ENCODE results near the gene TMEM18. TPM values are rescaled to one million over a fixed set of nuclear protein-coding genes. Genes with fewer than 3 reads are reported as not detected.

TMEM18 gene
- total and polyA plus RNA-seq, 4 donors, result 17.8 to 26.2 (median 22.0) TPM

DNA sequence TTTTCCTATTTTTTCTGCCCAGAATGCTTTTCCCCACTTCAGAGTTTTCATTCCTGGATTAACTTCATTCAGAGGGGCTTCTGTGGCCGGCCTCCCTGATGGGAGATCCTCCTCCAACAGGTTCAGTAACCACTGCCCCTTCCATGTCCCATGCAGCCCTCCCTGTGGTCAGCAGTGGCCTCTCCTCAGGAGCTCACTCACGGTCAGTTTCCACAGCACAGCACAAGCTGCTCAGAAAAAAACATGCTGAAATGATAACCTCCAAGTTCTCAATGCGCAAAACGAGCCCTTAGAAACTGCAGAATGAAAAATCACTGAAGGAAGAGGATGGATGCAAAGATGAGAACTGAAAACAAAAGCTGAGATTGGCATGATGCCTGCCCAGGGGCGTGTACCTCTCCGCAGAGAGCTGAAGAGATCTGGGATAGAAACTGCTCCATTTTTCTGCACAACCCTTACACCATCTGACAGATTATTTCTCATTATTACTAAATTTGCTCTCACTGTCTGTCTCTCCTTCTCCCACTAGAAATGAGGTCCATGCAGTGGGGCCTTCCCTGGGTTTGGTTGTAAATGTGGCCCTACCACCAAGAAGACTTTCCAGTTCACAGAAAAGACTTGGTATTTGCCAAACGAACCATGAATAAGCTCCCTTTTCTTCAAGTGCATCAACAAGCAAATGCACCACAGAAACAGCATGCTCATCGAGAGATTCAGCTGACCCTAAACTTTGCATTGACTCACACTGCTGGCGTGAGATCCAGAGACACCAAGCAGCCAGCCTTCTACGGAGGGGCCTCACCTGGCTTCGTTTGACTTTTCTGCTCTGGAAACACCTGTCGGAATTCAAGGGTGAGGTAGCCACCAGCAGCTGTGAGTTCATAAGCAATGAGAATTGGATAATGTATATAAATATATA lies 51.5 kb downstream of the TMEM18 start:
- H3K27me3 ChIP-seq (ENCODE audit: control insufficient read depth in 1 of 2, insufficient read depth in 2 of 2, low read length in 1 of 2), result no peaks in the 10 kb centered on the region
- no peak overlapping the region for H3K4me3 ChIP-seq (ENCODE audit: low read length in 2 of 2)
- DNase-seq (no peak), ATAC-seq (ENCODE audit: low FRiP score) (no peak)
- H3K36me3 ChIP-seq (ENCODE audit: control insufficient read depth in 1 of 2, insufficient read depth in 2 of 2, low read length in 1 of 2), result no peaks in the 10 kb centered on the region
- no peaks in the 10 kb centered on the region for H3K4me1 ChIP-seq (ENCODE audit: control insufficient read depth in 1 of 2, insufficient read depth in 2 of 2, low read length in 2 of 2)
- intact Hi-C loops (cut with DNase I), result no loop called here
- H3K27ac ChIP-seq (ENCODE audit: low read depth in 1 of 2, low read length in 2 of 2), result no peak overlapping the region
- H3K9me3 ChIP-seq (ENCODE audit: control insufficient read depth, low read length), result no peaks in the 10 kb centered on the region
- WGBS, 2 donors, result 80 to 81% methylated on average over 12 of the region's 12 CpGs

GRCh38 chr2:624551-625347 lies 52.5 kb downstream of the TMEM18 start:
- 82 to 87% methylated on average over 11 of the region's 11 CpGs for WGBS, 2 donors
- ATAC-seq (ENCODE audit: low FRiP score) (no peak), DNase-seq (no peak)
- no peak overlapping the region for H3K27ac ChIP-seq (ENCODE audit: low read depth in 1 of 2, low read length in 2 of 2)
- intact Hi-C loops (cut with DNase I), result no loop called here
- no peaks in the 10 kb centered on the region for H3K4me1 ChIP-seq (ENCODE audit: control insufficient read depth in 1 of 2, insufficient read depth in 2 of 2, low read length in 2 of 2)
- no peaks in the 10 kb centered on the region for H3K9me3 ChIP-seq (ENCODE audit: control insufficient read depth, low read length)
- H3K4me3 ChIP-seq (ENCODE audit: low read length in 2 of 2), result no peak overlapping the region
- no peaks in the 10 kb centered on the region for H3K27me3 ChIP-seq (ENCODE audit: control insufficient read depth in 1 of 2, insufficient read depth in 2 of 2, low read length in 1 of 2)
- no peaks in the 10 kb centered on the region for H3K36me3 ChIP-seq (ENCODE audit: control insufficient read depth in 1 of 2, insufficient read depth in 2 of 2, low read length in 1 of 2)

GRCh38 chr2:624096-624495 lies 53.1 kb downstream of the TMEM18 start:
- H3K9me3 ChIP-seq (ENCODE audit: control insufficient read depth, low read length), result peaks cover 1% of the 10 kb centered on the region
- H3K4me3 ChIP-seq (ENCODE audit: low read length in 2 of 2), result no peak overlapping the region
- DNase-seq (no peak), ATAC-seq (ENCODE audit: low FRiP score) (no peak)
- WGBS, 2 donors, result 82 to 93% methylated on average over 10 of the region's 10 CpGs
- intact Hi-C loops (cut with DNase I), result no loop called here
- H3K4me1 ChIP-seq (ENCODE audit: control insufficient read depth in 1 of 2, insufficient read depth in 2 of 2, low read length in 2 of 2), result no peaks in the 10 kb centered on the region
- no peak overlapping the region for H3K27ac ChIP-seq (ENCODE audit: low read depth in 1 of 2, low read length in 2 of 2)
- H3K36me3 ChIP-seq (ENCODE audit: control insufficient read depth in 1 of 2, insufficient read depth in 2 of 2, low read length in 1 of 2), result no peaks in the 10 kb centered on the region
- H3K27me3 ChIP-seq (ENCODE audit: control insufficient read depth in 1 of 2, insufficient read depth in 2 of 2, low read length in 1 of 2), result no peaks in the 10 kb centered on the region

DNA sequence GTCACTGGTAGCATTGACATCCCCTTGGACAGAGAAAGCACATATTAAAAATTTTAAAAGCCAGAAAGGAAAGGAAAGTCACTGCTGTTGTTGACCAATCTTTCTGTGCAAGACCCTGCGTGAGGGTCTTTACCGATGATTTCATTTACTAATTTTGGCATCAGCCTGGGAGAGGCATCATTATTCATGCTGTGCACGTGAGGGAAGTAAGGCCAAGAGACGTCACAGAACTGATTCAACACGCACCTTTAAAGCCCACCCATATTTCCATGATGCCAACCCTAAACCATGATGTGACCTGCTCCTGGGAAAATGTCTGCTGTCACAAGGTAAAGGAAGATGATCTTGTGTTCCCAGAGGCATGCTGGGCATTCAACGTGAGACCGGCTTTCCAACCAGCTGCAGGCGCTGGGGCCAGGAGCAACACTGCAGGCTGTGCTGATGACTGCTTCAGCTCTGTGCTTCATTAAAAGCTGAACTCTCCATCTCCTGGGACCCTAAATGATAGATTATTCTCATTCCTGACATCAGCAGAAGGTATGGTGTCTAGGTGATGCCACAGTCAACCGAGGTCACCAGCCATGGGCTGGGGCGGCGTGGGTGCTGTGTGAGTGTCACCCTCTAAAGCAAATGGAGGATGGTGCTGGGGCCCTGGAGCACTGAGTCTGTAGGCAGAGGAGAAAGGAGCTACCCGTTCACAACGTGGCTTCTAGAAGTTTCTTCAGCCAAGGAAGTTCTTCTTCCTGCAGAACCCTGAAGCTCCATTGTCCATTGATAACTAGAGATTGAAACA lies 53.9 kb downstream of the TMEM18 start:
- Histone ChIP-seq H3K36me3 (ENCODE audit: control insufficient read depth in 1 of 2, insufficient read depth in 2 of 2, low read length in 1 of 2) (no peaks in the 10 kb centered on the region), H3K9me3 (ENCODE audit: control insufficient read depth, low read length) (peaks cover 3% of the 10 kb centered on the region), H3K4me1 (ENCODE audit: control insufficient read depth in 1 of 2, insufficient read depth in 2 of 2, low read length in 2 of 2) (no peaks in the 10 kb centered on the region), H3K4me3 (ENCODE audit: low read length in 2 of 2) (no peak overlapping the region), H3K27me3 (ENCODE audit: control insufficient read depth in 1 of 2, insufficient read depth in 2 of 2, low read length in 1 of 2) (no peaks in the 10 kb centered on the region), H3K27ac (ENCODE audit: low read depth in 1 of 2, low read length in 2 of 2) (no peak overlapping the region)
- intact Hi-C loops (cut with DNase I), result no loop called here
- WGBS, 2 donors, result 88 to 92% methylated on average over 13 of the region's 13 CpGs
- ATAC-seq (ENCODE audit: low FRiP score), result no peak
- no peak for DNase-seq

DNA sequence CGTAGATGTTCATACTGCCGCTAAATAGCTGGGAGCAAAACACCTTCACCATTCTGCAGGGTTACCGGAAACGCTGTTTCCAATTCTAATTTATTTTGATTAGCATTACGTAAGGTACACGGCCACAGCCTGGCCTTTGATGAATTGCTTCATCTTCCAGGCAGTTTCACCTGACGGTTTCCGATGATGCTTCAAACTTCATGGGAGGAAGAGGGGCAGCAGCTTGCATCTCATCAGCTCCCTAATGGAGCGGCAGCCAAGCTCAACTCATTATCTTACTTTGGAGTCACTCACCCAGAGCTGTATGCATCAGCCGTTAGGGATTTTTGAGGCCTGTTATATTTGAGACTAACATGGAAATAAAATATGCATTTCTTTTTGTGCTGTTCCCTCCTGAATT lies 54.8 kb downstream of the TMEM18 start:
- peaks cover 4% of the 10 kb centered on the region for H3K9me3 ChIP-seq (ENCODE audit: control insufficient read depth, low read length)
- no peaks in the 10 kb centered on the region for H3K36me3 ChIP-seq (ENCODE audit: control insufficient read depth in 1 of 2, insufficient read depth in 2 of 2, low read length in 1 of 2)
- WGBS, 2 donors, result 84 to 86% methylated on average over 10 of the region's 10 CpGs
- ATAC-seq (ENCODE audit: low FRiP score), result no peak
- H3K4me1 ChIP-seq (ENCODE audit: control insufficient read depth in 1 of 2, insufficient read depth in 2 of 2, low read length in 2 of 2), result no peaks in the 10 kb centered on the region
- intact Hi-C loops (cut with DNase I), result no loop called here
- H3K27me3 ChIP-seq (ENCODE audit: control insufficient read depth in 1 of 2, insufficient read depth in 2 of 2, low read length in 1 of 2), result no peaks in the 10 kb centered on the region
- no peak for DNase-seq
- no peak overlapping the region for H3K4me3 ChIP-seq (ENCODE audit: low read length in 2 of 2)
- no peak overlapping the region for H3K27ac ChIP-seq (ENCODE audit: low read depth in 1 of 2, low read length in 2 of 2)

- ATAC-seq (ENCODE audit: low FRiP score) (no peak), DNase-seq (no peak)
Measured at GRCh38 chr2:621303-622099, 55.7 kb downstream of the TMEM18 start.

DNA sequence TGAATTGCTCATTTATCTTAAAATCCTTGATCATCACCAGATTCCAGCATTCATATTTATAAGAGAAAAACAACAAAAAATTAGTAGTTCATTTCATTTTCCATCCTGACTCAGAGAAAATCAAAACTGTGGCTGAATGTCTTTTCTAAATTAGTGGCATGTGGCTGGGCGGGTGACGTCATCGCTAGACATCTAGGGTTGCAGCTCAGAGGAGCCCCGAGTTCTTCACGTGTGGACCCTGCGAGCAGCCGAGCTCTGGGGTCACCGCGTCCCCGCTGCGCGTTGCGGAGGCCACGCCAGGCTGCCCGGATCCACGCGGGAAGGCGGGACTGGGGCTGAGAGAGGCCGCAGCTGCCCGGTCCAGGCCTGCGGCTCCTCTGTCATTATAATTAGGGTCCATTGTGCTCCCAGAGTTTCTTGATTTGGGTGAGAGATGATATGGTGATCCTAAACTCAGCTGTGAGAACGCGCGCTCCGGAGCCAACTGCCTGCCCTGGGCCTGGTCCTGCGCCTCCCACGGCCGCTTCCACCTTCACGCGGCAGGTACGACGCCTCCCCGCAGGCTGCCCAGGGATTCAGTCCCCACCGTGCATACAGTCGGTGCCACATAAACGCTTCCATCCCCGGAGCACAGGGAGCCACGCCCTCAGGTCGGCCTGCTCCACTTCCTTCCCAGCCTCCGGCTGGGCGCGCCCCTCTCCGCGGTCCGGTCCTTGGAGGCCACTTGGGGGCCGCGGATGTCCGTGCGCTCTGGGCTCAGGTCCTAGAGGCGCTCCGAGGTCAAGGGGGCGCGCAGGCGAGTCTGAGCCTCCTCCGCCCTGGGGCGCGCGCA lies 56.5 kb downstream of the TMEM18 start:
- Histone ChIP-seq H3K27me3 (ENCODE audit: control insufficient read depth in 1 of 2, insufficient read depth in 2 of 2, low read length in 1 of 2) (no peaks in the 10 kb centered on the region), H3K36me3 (ENCODE audit: control insufficient read depth in 1 of 2, insufficient read depth in 2 of 2, low read length in 1 of 2) (no peaks in the 10 kb centered on the region), H3K4me1 (ENCODE audit: control insufficient read depth in 1 of 2, insufficient read depth in 2 of 2, low read length in 2 of 2) (no peaks in the 10 kb centered on the region), H3K4me3 (ENCODE audit: low read length in 2 of 2) (no peak overlapping the region), H3K9me3 (ENCODE audit: control insufficient read depth, low read length) (peaks cover 5% of the 10 kb centered on the region), H3K27ac (ENCODE audit: low read depth in 1 of 2, low read length in 2 of 2) (no peak overlapping the region)
- no peak for ATAC-seq (ENCODE audit: low FRiP score)
- intact Hi-C loops (cut with DNase I), result no loop called here
- no peak for DNase-seq
- 96% methylated on average over 58 of the region's 58 CpGs for WGBS, 2 donors

More at GRCh38 chr2:621303-622099, 55.7 kb downstream of the TMEM18 start:
- WGBS, 2 donors, result 94 to 96% methylated on average over 45 of the region's 45 CpGs
- no peak overlapping the region for H3K4me3 ChIP-seq (ENCODE audit: low read length in 2 of 2)
- intact Hi-C loops (cut with DNase I), result no loop called here
- no peak overlapping the region for H3K27ac ChIP-seq (ENCODE audit: low read depth in 1 of 2, low read length in 2 of 2)
- H3K9me3 ChIP-seq (ENCODE audit: control insufficient read depth, low read length), result peaks cover 4% of the 10 kb centered on the region
- no peaks in the 10 kb centered on the region for H3K27me3 ChIP-seq (ENCODE audit: control insufficient read depth in 1 of 2, insufficient read depth in 2 of 2, low read length in 1 of 2)
- no peaks in the 10 kb centered on the region for H3K4me1 ChIP-seq (ENCODE audit: control insufficient read depth in 1 of 2, insufficient read depth in 2 of 2, low read length in 2 of 2)
- H3K36me3 ChIP-seq (ENCODE audit: control insufficient read depth in 1 of 2, insufficient read depth in 2 of 2, low read length in 1 of 2), result no peaks in the 10 kb centered on the region

All from aorta (tissue), 5 donors.